Measurements from ENCODE around the gene ARSK. TPM values are rescaled to one million over a fixed set of nuclear protein-coding genes. Genes with fewer than 3 reads are reported as not detected.

Gene ARSK
- total and polyA plus RNA-seq, 9 donors: 4.4 to 8.1 (median 5.6) TPM

DNA sequence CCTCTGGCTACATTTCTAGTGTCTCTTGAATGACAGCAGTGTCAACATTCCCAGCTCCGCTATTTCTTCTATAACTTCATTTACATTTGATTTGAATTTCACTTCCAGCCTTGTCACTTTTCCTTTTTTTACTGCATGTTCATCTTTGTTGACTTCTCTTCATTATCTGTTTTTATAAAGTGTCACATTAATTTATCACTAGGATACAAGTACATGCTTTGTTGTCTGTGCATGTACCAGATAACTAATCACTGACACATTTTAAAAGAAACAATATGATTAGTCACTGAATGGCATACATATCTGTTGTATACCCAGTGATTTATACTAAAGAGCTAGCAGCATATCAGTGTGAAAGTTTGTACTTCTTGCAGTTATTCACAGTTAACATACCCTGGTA is 29.1 kb downstream of the ARSK start:
- intact Hi-C loops (cut with DNase I): no loop called here
- H3K9me3 ChIP-seq: no peaks in the 10 kb centered on the region
- H3K27me3 ChIP-seq: no peaks in the 10 kb centered on the region
- no peak overlapping the region for H3K4me3 ChIP-seq
- DNase-seq: no peak
- no peak for TF ChIP-seq POLR2A (IDR thresholded peaks at IDR 0.05)
- no peak for TF ChIP-seq EP300 (IDR thresholded peaks at IDR 0.05)
- TF ChIP-seq, protein P1, sequence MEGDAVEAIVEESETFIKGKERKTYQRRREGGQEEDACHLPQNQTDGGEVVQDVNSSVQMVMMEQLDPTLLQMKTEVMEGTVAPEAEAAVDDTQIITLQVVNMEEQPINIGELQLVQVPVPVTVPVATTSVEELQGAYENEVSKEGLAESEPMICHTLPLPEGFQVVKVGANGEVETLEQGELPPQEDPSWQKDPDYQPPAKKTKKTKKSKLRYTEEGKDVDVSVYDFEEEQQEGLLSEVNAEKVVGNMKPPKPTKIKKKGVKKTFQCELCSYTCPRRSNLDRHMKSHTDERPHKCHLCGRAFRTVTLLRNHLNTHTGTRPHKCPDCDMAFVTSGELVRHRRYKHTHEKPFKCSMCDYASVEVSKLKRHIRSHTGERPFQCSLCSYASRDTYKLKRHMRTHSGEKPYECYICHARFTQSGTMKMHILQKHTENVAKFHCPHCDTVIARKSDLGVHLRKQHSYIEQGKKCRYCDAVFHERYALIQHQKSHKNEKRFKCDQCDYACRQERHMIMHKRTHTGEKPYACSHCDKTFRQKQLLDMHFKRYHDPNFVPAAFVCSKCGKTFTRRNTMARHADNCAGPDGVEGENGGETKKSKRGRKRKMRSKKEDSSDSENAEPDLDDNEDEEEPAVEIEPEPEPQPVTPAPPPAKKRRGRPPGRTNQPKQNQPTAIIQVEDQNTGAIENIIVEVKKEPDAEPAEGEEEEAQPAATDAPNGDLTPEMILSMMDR (IDR thresholded peaks at IDR 0.05): no peak
- no peaks in the 10 kb centered on the region for H3K36me3 ChIP-seq
- no peaks in the 10 kb centered on the region for H3K4me1 ChIP-seq (ENCODE audit: insufficient read depth)
- WGBS, 3 donors: 93 to 100% (median 98%) methylated on average over 1 of the region's 1 CpG
- no peak overlapping the region for H3K27ac ChIP-seq

DNA sequence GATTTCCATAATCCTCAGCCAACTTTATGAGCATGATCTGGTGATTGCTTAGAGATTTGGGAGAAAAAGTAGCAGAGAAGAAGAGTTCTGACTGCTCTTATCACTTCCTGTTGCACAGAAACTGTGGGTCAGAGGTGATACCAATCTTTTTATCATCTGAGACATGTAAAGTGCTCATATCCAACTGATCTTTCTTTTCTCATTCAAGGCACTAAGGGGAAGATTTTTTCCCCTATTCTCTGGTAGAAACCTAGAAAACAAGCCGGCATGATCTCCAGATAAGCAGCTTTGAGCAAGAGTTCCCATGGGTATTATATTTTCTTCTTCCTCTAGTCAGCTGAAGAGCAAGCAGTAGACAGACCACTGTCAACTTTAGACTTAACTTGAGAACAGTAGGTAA is 36.0 kb downstream of the ARSK start:
- no peaks in the 10 kb centered on the region for H3K27me3 ChIP-seq
- WGBS, 3 donors: 72 to 82% (median 77%) methylated on average over 1 of the region's 1 CpG
- H3K4me3 ChIP-seq: no peak overlapping the region
- DNase-seq: no peak
- no peak overlapping the region for H3K27ac ChIP-seq
- intact Hi-C loops (cut with DNase I): no loop called here
- no peaks in the 10 kb centered on the region for H3K9me3 ChIP-seq
- no peaks in the 10 kb centered on the region for H3K4me1 ChIP-seq (ENCODE audit: insufficient read depth)
- no peaks in the 10 kb centered on the region for H3K36me3 ChIP-seq
- TF ChIP-seq, protein P1 (IDR thresholded peaks at IDR 0.05): no peak
- TF ChIP-seq EP300 (IDR thresholded peaks at IDR 0.05) (no peak), POLR2A (IDR thresholded peaks at IDR 0.05) (no peak)

DNA sequence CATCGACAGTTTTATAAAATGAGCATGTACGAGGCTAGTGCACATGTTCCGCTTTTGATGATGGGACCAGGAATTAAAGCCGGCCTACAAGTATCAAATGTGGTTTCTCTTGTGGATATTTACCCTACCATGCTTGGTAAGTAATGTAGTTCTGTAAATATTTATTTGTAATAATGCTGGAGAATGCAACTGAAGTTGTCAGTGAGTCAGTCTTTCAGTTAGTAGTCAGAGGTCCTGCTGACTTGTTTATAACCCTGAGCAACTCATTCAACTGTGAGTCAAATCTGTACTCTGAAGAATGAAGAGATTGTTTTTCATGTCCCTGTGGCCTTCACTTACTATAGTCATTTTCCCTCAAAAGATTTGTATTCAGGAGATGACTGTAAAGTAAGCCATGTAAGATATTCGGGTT is 36.6 kb downstream of the ARSK start:
- Histone ChIP-seq H3K36me3 (no peaks in the 10 kb centered on the region), H3K27ac (no peak overlapping the region), H3K9me3 (no peaks in the 10 kb centered on the region), H3K27me3 (no peaks in the 10 kb centered on the region), H3K4me1 (ENCODE audit: insufficient read depth) (no peaks in the 10 kb centered on the region), H3K4me3 (no peak overlapping the region)
- no peak for DNase-seq
- WGBS, 3 donors: 94 to 97% (median 95%) methylated on average over 5 of the region's 5 CpGs
- intact Hi-C loops (cut with DNase I): no loop called here
- TF ChIP-seq POLR2A (IDR thresholded peaks at IDR 0.05) (no peak), EP300 (IDR thresholded peaks at IDR 0.05) (no peak)
- TF ChIP-seq, protein P1 (IDR thresholded peaks at IDR 0.05): no peak

DNA sequence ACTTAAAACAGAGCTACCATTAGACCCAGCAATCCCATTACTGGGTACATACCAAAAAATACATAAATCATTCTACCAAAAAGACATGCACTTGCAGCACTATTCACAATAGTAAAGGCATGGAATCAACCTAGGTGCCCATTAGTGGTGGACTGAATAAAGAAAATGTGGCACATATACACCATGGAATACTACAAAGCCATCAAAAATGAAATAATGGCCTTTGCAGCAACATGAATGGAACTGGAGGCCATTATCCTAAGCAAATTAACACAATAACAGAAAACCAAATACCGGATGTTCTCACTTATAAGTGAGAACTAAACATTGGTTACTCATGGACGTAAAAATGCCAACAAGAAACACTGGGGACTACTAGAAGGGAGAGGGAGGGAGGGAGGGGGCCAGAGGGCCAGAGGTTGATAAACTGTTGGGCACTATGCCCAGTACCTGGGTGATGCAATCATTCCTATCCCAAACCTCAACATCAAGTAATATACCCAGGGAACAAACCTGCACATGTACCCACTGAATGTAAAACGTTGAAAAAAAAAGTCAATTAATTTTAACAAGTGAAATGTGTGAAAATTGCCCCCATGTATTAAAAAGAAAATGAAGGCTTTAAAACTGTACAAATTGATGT is 40.5 kb downstream of the ARSK start:
- H3K4me1 ChIP-seq (ENCODE audit: insufficient read depth): no peaks in the 10 kb centered on the region
- no peaks in the 10 kb centered on the region for H3K9me3 ChIP-seq
- DNase-seq: no peak
- TF ChIP-seq POLR2A (IDR thresholded peaks at IDR 0.05): no peak
- TF ChIP-seq, protein P1 (IDR thresholded peaks at IDR 0.05): no peak
- no peak for TF ChIP-seq EP300 (IDR thresholded peaks at IDR 0.05)
- no peaks in the 10 kb centered on the region for H3K27me3 ChIP-seq
- H3K4me3 ChIP-seq: no peak overlapping the region
- no peak overlapping the region for H3K27ac ChIP-seq
- 90 to 93% (median 91%) methylated on average over 3 of the region's 3 CpGs for WGBS, 3 donors
- no peaks in the 10 kb centered on the region for H3K36me3 ChIP-seq
- intact Hi-C loops (cut with DNase I): no loop called here
